Measurements from ENCODE around the gene PARP3. TPM values are rescaled to one million over a fixed set of nuclear protein-coding genes. Genes with fewer than 3 reads are reported as not detected.

The PARP3 gene
- polyA plus RNA-seq, 1 of the 3 experiments (the other 2 are of a cell fraction), result 31.1 TPM

DNA sequence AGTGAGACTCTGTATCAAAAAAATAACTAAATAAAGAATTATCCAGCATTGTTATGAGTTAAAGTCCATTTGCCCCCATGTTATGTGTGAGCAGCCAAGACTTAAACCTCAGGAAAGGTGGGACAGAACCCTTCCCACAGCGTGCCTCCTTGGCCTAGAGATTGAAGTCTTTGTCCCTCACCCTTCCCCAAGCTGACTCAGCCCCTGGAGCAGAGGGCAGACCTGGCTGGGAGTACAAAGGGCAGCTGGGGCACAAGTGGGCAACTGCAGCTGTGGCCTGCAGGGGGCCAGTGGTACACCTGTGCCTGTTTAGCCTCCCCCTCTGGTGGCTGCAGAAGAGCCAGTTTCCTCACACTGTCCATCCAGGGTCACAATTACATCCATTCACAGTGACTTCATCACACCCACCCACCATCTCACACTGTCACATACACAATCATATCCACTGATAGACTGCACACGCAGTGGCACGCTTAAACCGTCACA, 40.2 kb downstream of the PARP3 start:
- Histone ChIP-seq H3K27ac (ENCODE audit: low read depth in 2 of 2, low read length in 1 of 2) (peak overlapping the region; percentile 89 to 93), H3K79me2 (ENCODE audit: insufficient read depth) (peaks cover 40% of the 10 kb centered on the region), H3F3A (replicated peaks; ENCODE audit: insufficient read depth) (peaks cover 16% of the 10 kb centered on the region), H3K9ac (peak overlapping the region; percentile 89), H3K4me3 (ENCODE audit: low read depth in 2 of 2, low read length in 1 of 2) (peak overlapping the region; percentile 68 to 90), H3K36me3 (replicated peaks in 1 of 2; ENCODE audit: control insufficient read depth in 1 of 2, insufficient read depth in 2 of 2, low read length in 1 of 2) (peaks cover 0 to 5% of the 10 kb centered on the region in 2 experiments), H3K27me3 (ENCODE audit: insufficient read depth) (no peaks in the 10 kb centered on the region), H3K4me2 (peak overlapping the region; percentile 97), H2AFZ (ENCODE audit: low read depth) (peak overlapping the region; percentile 94; the same call in 1 of the 2 replicates), H4K20me1 (ENCODE audit: insufficient read depth) (no peaks in the 10 kb centered on the region), H3K4me1 (ENCODE audit: control insufficient read depth in 1 of 2, insufficient read depth in 2 of 2, low read depth in 1 of 2, low read length in 1 of 2) (peaks cover 5 to 19% of the 10 kb centered on the region in 2 experiments; a peak in 3 of 4 replicates), H3K9me2 (no peaks in the 10 kb centered on the region), H3K9me3 (no peaks in the 10 kb centered on the region)
- 17% methylated on average over 4 of the region's 4 CpGs for WGBS (ENCODE audit: low lambda C conversion rate)
- peak; percentile 87 for DNase-seq
- CTCF ChIA-PET, result interaction anchor here (0.6 to 4.8 kb wide), 25 partner anchors 8 to 490 kb away, joined by 3 to 45 read pairs (median 4); partner anchors contain the start of genes ABHD14A, ABHD14B, GPR62 and PARP3
- TF ChIP-seq NFIC (IDR thresholded peaks at IDR 0.05; ENCODE audit: borderline replicate concordance) (no peak), RAD21 (IDR thresholded peaks at IDR 0.05; ENCODE audit: low read length) (peak; percentile 11; the same call in 1 of the 2 replicates), MXI1 (IDR thresholded peaks at IDR 0.05; ENCODE audit: low read depth, low read length) (peak; percentile 88), SMC3 (IDR thresholded peaks at IDR 0.05; ENCODE audit: low read depth, low read length) (0 out of 2 replicates have a peak, but pooled peaks have one; percentile 18), TCF12 (IDR thresholded peaks at IDR 0.05) (no peak; the same call in 1 of the 2 replicates), EZH2phosphoT487 (IDR thresholded peaks at IDR 0.05; ENCODE audit: borderline replicate concordance, low read depth) (no peak)
- TF ChIP-seq, protein P1, sequence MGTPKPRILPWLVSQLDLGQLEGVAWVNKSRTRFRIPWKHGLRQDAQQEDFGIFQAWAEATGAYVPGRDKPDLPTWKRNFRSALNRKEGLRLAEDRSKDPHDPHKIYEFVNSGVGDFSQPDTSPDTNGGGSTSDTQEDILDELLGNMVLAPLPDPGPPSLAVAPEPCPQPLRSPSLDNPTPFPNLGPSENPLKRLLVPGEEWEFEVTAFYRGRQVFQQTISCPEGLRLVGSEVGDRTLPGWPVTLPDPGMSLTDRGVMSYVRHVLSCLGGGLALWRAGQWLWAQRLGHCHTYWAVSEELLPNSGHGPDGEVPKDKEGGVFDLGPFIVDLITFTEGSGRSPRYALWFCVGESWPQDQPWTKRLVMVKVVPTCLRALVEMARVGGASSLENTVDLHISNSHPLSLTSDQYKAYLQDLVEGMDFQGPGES (IDR thresholded peaks at IDR 0.05; ENCODE audit: low read depth, low read length), result no peak
- TF ChIP-seq, protein P2, sequence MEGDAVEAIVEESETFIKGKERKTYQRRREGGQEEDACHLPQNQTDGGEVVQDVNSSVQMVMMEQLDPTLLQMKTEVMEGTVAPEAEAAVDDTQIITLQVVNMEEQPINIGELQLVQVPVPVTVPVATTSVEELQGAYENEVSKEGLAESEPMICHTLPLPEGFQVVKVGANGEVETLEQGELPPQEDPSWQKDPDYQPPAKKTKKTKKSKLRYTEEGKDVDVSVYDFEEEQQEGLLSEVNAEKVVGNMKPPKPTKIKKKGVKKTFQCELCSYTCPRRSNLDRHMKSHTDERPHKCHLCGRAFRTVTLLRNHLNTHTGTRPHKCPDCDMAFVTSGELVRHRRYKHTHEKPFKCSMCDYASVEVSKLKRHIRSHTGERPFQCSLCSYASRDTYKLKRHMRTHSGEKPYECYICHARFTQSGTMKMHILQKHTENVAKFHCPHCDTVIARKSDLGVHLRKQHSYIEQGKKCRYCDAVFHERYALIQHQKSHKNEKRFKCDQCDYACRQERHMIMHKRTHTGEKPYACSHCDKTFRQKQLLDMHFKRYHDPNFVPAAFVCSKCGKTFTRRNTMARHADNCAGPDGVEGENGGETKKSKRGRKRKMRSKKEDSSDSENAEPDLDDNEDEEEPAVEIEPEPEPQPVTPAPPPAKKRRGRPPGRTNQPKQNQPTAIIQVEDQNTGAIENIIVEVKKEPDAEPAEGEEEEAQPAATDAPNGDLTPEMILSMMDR (IDR thresholded peaks at IDR 0.05), result peak; percentile 65
- TF ChIP-seq, protein P3, sequence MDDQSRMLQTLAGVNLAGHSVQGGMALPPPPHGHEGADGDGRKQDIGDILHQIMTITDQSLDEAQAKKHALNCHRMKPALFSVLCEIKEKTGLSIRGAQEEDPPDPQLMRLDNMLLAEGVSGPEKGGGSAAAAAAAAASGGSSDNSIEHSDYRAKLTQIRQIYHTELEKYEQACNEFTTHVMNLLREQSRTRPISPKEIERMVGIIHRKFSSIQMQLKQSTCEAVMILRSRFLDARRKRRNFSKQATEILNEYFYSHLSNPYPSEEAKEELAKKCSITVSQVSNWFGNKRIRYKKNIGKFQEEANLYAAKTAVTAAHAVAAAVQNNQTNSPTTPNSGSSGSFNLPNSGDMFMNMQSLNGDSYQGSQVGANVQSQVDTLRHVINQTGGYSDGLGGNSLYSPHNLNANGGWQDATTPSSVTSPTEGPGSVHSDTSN (IDR thresholded peaks at IDR 0.05), result no peak
- POLR2A ChIA-PET, result interaction anchor here (0.6 to 4.3 kb wide), 8 partner anchors 9 to 593 kb away, joined by 3 to 42 read pairs (median 10); partner anchors contain the start of genes ABHD14B, PARP3, RPL29 and RRP9

DNA sequence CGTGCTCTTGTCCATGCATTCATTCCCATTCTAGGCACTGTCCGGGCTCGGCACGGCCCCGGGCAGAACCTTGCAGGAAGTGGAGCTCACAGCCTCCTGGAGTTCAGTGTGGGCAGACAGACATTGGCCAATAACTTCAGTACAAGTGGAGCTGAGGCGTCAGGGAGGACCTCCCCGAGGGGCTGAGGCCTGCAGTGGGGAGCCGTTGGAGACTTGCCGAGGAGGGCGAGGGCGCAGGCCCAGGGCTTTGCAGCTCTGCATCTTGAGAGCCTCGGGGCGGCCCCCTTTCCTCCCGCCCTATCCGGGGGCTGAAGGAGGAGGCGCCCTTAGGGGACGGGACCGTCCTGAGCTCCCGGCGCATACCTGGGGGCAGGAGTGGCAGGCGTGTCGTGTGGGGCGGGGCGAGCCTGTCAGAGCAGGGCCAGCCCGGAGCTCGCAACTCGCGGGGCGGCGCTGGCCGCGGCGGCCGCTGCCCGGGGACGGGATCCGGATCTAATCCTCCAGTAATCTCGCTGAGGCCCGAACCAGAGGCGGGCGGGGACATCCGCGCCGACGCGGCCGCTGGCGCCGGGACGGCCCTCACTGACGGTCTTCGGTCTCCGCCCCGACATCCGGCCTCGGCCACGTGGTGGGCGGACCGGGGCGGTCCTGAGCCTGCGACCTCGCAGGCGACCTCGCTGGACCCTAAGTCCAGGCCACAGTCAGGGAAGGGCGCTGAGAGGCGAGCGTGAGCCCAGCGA, 40.8 kb downstream of the PARP3 start, which contains the start of gene ACY1:
Gene ACY1 (plus strand): TSS at position 698 of the 740 bp plus-strand sequence. CDS start 530 bp downstream, outside the sequence.
- ChIA-PET CTCF (interaction anchor here (0.6 to 4.8 kb wide), 24 partner anchors 9 to 489 kb away, joined by 3 to 45 read pairs (median 4); partner anchors contain the start of genes ABHD14A, ABHD14B, GPR62 and PARP3), POLR2A (interaction anchor here (0.8 to 4.3 kb wide), 10 partner anchors 8 to 46 kb away, joined by 3 to 42 read pairs (median 4); partner anchors contain the start of genes ABHD14A, ABHD14B, PARP3 and RPL29)
- Histone ChIP-seq H3K4me3 (ENCODE audit: low read depth in 2 of 2, low read length in 1 of 2) (peak within 1 kb of the TSS; percentile 68 to 90), H3K36me3 (replicated peaks in 1 of 2; ENCODE audit: control insufficient read depth in 1 of 2, insufficient read depth in 2 of 2, low read length in 1 of 2) (peaks cover 0 to 5% of the 10 kb centered on the region in 2 experiments), H3K9ac (peak within 1 kb of the TSS; percentile 89), H3K27me3 (ENCODE audit: insufficient read depth) (no peaks in the 10 kb centered on the region), H3K9me3 (no peaks in the 10 kb centered on the region), H2AFZ (ENCODE audit: low read depth) (peak within 1 kb of the TSS; percentile 94; the same call in 1 of the 2 replicates), H3K79me2 (ENCODE audit: insufficient read depth) (peaks cover 40% of the 10 kb centered on the region), H3K27ac (ENCODE audit: low read depth in 2 of 2, low read length in 1 of 2) (peak within 1 kb of the TSS; percentile 89 to 93), H3K4me1 (ENCODE audit: control insufficient read depth in 1 of 2, insufficient read depth in 2 of 2, low read depth in 1 of 2, low read length in 1 of 2) (peaks cover 5 to 19% of the 10 kb centered on the region in 2 experiments; a peak in 3 of 4 replicates), H4K20me1 (ENCODE audit: insufficient read depth) (no peaks in the 10 kb centered on the region), H3K4me2 (peak within 1 kb of the TSS; percentile 97), H3K9me2 (no peaks in the 10 kb centered on the region), H3F3A (replicated peaks; ENCODE audit: insufficient read depth) (peaks cover 15% of the 10 kb centered on the region)
- 0% methylated on average over 26 of the region's 68 CpGs for WGBS (ENCODE audit: low lambda C conversion rate)
- peak; percentile 97 for DNase-seq
- TF ChIP-seq JUND (IDR thresholded peaks at IDR 0.05), result no peak
- TF ChIP-seq SIN3A (IDR thresholded peaks at IDR 0.05; ENCODE audit: borderline replicate concordance, low read depth, low read length), result 0 out of 2 replicates have a peak, but pooled peaks have one; percentile 53
- no peak for TF ChIP-seq ELF1 (IDR thresholded peaks at IDR 0.05)
- no peak for TF ChIP-seq TEAD4 (IDR thresholded peaks at IDR 0.05; ENCODE audit: borderline replicate concordance, insufficient read depth)
- TF ChIP-seq, protein P4, sequence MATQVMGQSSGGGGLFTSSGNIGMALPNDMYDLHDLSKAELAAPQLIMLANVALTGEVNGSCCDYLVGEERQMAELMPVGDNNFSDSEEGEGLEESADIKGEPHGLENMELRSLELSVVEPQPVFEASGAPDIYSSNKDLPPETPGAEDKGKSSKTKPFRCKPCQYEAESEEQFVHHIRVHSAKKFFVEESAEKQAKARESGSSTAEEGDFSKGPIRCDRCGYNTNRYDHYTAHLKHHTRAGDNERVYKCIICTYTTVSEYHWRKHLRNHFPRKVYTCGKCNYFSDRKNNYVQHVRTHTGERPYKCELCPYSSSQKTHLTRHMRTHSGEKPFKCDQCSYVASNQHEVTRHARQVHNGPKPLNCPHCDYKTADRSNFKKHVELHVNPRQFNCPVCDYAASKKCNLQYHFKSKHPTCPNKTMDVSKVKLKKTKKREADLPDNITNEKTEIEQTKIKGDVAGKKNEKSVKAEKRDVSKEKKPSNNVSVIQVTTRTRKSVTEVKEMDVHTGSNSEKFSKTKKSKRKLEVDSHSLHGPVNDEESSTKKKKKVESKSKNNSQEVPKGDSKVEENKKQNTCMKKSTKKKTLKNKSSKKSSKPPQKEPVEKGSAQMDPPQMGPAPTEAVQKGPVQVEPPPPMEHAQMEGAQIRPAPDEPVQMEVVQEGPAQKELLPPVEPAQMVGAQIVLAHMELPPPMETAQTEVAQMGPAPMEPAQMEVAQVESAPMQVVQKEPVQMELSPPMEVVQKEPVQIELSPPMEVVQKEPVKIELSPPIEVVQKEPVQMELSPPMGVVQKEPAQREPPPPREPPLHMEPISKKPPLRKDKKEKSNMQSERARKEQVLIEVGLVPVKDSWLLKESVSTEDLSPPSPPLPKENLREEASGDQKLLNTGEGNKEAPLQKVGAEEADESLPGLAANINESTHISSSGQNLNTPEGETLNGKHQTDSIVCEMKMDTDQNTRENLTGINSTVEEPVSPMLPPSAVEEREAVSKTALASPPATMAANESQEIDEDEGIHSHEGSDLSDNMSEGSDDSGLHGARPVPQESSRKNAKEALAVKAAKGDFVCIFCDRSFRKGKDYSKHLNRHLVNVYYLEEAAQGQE (IDR thresholded peaks at IDR 0.05; ENCODE audit: low read depth, low read length), result peak; percentile 7; the same call in 1 of the 2 replicates
- TF ChIP-seq, protein P3 (IDR thresholded peaks at IDR 0.05), result no peak; the same call in none of the 2 replicates
- TF ChIP-seq FOSL2 (IDR thresholded peaks at IDR 0.05; ENCODE audit: borderline replicate concordance, low read depth), result no peak

All from SK-N-SH (cell line).